Measurements from ENCODE around the gene GABRD. TPM values are rescaled to one million over a fixed set of nuclear protein-coding genes. Genes with fewer than 3 reads are reported as not detected.

GABRD gene
- total and polyA plus RNA-seq, 10 donors = 0.35 to 1.2 (median 0.94) TPM; not detected in 3

DNA sequence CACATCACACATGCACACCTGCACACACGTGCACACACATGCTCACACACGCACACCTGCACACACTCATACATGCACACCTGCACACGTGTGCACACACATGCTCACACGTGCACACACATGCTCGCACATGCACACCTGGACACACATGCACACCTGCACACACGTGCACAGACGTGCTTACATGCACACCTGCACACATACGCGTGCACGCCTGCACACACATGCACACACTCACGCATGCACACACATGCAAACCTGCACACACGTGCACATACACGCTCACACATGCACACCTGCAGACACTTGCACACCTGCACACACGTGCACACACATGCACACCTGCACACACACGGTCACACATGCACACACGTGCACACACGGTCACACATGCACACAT lies 48.1 kb upstream of the GABRD start:
- no peaks in the 10 kb centered on the region for H3K36me3 ChIP-seq
- no peaks in the 10 kb centered on the region for H3K9me3 ChIP-seq
- H3K27ac ChIP-seq = no peak overlapping the region
- TF ChIP-seq POLR2AphosphoS5 (IDR thresholded peaks at IDR 0.05) (no peak), POLR2A (IDR thresholded peaks at IDR 0.05) (no peak)
- TF ChIP-seq, protein P1, sequence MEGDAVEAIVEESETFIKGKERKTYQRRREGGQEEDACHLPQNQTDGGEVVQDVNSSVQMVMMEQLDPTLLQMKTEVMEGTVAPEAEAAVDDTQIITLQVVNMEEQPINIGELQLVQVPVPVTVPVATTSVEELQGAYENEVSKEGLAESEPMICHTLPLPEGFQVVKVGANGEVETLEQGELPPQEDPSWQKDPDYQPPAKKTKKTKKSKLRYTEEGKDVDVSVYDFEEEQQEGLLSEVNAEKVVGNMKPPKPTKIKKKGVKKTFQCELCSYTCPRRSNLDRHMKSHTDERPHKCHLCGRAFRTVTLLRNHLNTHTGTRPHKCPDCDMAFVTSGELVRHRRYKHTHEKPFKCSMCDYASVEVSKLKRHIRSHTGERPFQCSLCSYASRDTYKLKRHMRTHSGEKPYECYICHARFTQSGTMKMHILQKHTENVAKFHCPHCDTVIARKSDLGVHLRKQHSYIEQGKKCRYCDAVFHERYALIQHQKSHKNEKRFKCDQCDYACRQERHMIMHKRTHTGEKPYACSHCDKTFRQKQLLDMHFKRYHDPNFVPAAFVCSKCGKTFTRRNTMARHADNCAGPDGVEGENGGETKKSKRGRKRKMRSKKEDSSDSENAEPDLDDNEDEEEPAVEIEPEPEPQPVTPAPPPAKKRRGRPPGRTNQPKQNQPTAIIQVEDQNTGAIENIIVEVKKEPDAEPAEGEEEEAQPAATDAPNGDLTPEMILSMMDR (IDR thresholded peaks at IDR 0.05 in 8 of 11, conservative IDR thresholded peaks at IDR 0.05 in 3 of 11) = no peak
- no peaks in the 10 kb centered on the region for H3K4me1 ChIP-seq
- intact Hi-C loops (cut with DNase I; ENCODE audit: low total_unique reads) = no loop called here
- 88 to 92% (median 91%) methylated on average over 16 to 17 of the region's 17 CpGs for WGBS, 5 donors
- DNase-seq = no peak
- peaks cover 0 to 62% (median 0%) of the 10 kb centered on the region in 7 donors for H3K27me3 ChIP-seq (replicated peaks in 1 of 7)
- H3K4me3 ChIP-seq = no peak overlapping the region

DNA sequence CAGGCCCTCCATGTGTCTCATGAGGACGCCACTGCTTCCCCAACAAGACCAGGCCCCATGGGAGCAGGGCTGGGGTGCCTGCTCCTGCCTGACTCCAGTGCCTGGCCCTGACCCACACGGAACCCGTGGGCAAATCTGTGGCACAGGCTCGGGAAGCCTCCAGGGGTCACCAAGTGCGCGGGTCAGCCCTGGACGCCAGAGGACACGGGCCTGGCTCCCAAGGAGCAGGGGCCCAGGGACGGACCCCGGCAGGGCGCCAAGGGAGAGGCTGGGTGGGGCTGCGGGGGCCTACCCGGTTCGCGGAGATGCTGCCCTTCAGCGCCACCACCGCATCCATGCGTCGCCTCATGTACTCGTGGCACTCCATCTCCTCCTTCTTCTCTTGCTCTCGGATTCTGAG lies 47.5 kb upstream of the GABRD start:
- Histone ChIP-seq H3K36me3 (no peaks in the 10 kb centered on the region), H3K4me1 (no peaks in the 10 kb centered on the region), H3K4me3 (no peak overlapping the region), H3K27ac (no peak overlapping the region), H3K9me3 (no peaks in the 10 kb centered on the region), H3K27me3 (replicated peaks in 1 of 7) (peaks cover 0 to 59% (median 0%) of the 10 kb centered on the region in 7 donors)
- intact Hi-C loops (cut with DNase I; ENCODE audit: low total_unique reads) = no loop called here
- no peak for TF ChIP-seq POLR2AphosphoS5 (IDR thresholded peaks at IDR 0.05)
- WGBS, 5 donors = 88 to 95% (median 91%) methylated on average over 8 to 21 of the region's 21 CpGs
- peak; percentile 69 for DNase-seq

DNA sequence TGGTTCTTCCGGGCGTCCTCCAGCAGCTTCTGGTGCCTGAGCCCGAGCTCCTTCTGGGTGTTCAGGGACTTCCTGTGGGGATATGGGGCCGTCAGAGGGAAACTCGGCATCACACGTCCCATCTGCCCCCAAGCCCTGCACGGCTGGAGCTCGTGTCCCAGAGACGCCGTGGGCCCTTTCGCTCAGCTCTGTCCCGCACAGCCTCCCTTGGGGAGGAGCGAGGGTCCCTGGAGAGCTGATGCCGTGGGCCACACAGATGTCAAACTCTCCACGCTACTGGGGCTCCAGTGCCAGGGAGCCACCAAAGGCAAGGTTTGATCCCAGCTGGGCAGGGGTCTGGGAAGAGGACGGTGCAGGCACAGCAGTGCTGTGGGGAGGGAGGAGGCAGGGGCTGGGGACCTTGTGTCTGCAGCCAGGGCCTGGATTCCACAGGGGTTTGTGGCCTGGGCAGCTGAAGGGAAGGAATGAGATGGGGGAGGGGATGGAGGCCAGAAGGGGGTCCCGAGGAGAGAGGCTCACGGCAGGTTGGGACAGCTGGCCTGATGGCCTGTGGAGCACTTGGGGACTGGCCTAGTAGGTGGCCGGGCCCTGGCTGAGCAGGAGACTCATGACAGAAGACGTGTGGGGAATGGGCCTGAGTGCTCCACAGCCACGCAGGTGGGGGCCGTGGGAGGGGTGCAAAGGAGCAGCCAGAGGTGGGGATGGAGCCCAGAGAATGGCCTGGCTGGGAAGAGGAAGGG lies 46.0 kb upstream of the GABRD start:
- Histone ChIP-seq H3K27ac (no peak overlapping the region), H3K36me3 (no peaks in the 10 kb centered on the region), H3K4me3 (no peak overlapping the region), H3K9me3 (no peaks in the 10 kb centered on the region), H3K4me1 (no peaks in the 10 kb centered on the region), H3K27me3 (replicated peaks in 1 of 7) (peaks cover 0 to 46% (median 0%) of the 10 kb centered on the region in 7 donors)
- DNase-seq = no peak
- TF ChIP-seq POLR2AphosphoS5 (IDR thresholded peaks at IDR 0.05) = no peak
- TF ChIP-seq POLR2A (IDR thresholded peaks at IDR 0.05) = no peak
- TF ChIP-seq, protein P1 (IDR thresholded peaks at IDR 0.05 in 8 of 11, conservative IDR thresholded peaks at IDR 0.05 in 3 of 11) = no peak
- WGBS, 5 donors = 73 to 80% (median 77%) methylated on average over 11 to 22 of the region's 22 CpGs
- intact Hi-C loops (cut with DNase I; ENCODE audit: low total_unique reads) = no loop called here

DNA sequence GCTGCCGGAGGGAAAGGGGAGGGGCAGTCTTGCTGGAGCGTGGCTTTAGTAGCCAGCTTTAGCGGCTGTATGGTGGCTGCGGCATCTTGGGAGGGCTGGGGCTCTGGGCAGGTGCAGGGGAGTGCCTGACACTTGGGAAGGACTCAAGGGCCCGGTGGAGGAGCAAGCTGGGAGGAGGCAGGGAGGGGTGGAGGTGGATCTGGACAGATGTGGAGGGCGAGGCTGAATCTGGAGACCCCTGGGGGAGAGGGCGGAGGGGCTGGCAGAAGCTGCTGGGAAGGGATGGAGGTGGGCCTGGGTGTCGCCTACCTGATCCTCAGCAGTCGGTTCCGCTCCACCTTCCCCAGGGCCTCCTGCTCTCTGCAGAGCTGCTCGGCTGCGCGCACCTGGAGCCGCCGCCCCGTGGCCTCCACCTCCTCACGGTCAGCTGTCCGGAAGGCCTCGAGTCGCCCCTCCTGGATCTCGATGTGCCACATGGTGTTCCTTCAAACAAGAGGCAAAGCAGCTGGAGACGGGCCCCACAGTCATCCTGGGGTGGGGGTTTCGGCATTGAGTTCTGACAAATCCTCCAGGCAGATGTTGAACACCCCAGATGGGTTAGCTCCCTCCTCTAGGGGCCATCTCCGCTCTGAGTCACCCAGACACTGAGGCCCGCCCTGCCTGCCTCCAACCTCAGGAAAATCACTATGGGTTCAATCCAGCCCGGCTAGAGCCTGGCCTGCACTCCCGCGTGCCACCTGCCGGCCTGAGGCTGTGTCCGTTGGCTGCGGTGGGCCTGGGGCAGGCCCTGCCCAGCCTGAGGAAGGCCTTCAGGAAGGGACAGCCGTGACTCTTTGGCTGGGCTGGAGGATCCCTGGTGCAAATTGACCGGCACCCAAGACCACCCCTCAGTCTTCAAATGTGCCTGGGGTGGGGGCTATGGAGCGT lies 45.2 kb upstream of the GABRD start:
- intact Hi-C loops (cut with DNase I; ENCODE audit: low total_unique reads) = no loop called here
- H3K9me3 ChIP-seq = no peaks in the 10 kb centered on the region
- no peak overlapping the region for H3K27ac ChIP-seq
- no peaks in the 10 kb centered on the region for H3K36me3 ChIP-seq
- H3K27me3 ChIP-seq (replicated peaks in 1 of 7) = peaks cover 0 to 38% (median 0%) of the 10 kb centered on the region in 7 donors
- TF ChIP-seq POLR2AphosphoS5 (IDR thresholded peaks at IDR 0.05) = no peak
- TF ChIP-seq POLR2A (IDR thresholded peaks at IDR 0.05) = no peak
- TF ChIP-seq, protein P1 (IDR thresholded peaks at IDR 0.05 in 8 of 11, conservative IDR thresholded peaks at IDR 0.05 in 3 of 11) = no peak
- DNase-seq = no peak
- H3K4me3 ChIP-seq = no peak overlapping the region
- WGBS, 5 donors = 85 to 89% (median 87%) methylated on average over 19 to 34 of the region's 34 CpGs
- H3K4me1 ChIP-seq = no peaks in the 10 kb centered on the region
